H1 (cell line): ENCODE results near the gene GDAP1L1. TPM values are rescaled to one million over a fixed set of nuclear protein-coding genes. Genes with fewer than 3 reads are reported as not detected.
A peak's percentile ranks its signal among the peaks of the same experiment; 100 is the strongest.

Experiments used
- ASH2L ChIP-seq: fragments of 200-600, 300-600 bp; sonication (generic); IDR thresholded peaks from one replicate; pipeline ENCODE4 v1.7.1; 2017; ENCODE audit warnings: low read length
- BCL11A ChIP-seq, 2 experiments: IDR thresholded peaks; one replicate each; pipeline ENCODE4 v1.6.1; 2011; ENCODE audit warnings: low read depth in 2 of 2, low read length in 2 of 2, mild to moderate bottlenecking in 2 of 2
- CBX8 ChIP-seq: fragments of 300-800, 300-1000 bp; sonication (generic); IDR thresholded peaks from 2 replicates; pipeline ENCODE4 v1.7.1; 2016; ENCODE audit warnings: low read depth, low read length, borderline replicate concordance
- CHD1 ChIP-seq: IDR thresholded peaks from 2 replicates; pipeline ENCODE4 v1.6.1; 2012; ENCODE audit warnings: low read depth, low read length, improper control_type of control experiment
- CREB1 ChIP-seq: IDR thresholded peaks from 2 replicates; pipeline ENCODE4 v1.6.1; 2012; ENCODE audit warnings: inconsistent platforms
- EP300 ChIP-seq, 2 experiments: IDR thresholded peaks; 1 replicate in 1 of 2; 2 replicates in 1 of 2; pipeline ENCODE4 v1.6.1; 2011 to 2012; ENCODE audit warnings: low read depth in 2 of 2, low read length in 2 of 2, mild to moderate bottlenecking in 2 of 2, borderline replicate concordance in 1 of 2, inconsistent platforms in 1 of 2, moderate library complexity in 1 of 2
- GTF2F1 ChIP-seq: IDR thresholded peaks from 2 replicates; pipeline ENCODE4 v1.6.1; 2012; ENCODE audit warnings: low read depth, low read length, improper control_type of control experiment, borderline replicate concordance
- HDAC2 ChIP-seq, 2 experiments: fragments of 300-600 bp in 1 of 2; sonication (generic) in 1 of 2; IDR thresholded peaks; 2 replicates each; pipeline ENCODE4 v1.6.1; 2011 to 2012; ENCODE audit warnings: low read depth in 2 of 2, low read length in 2 of 2, mild to moderate bottlenecking in 2 of 2, moderate library complexity in 2 of 2, borderline replicate concordance in 1 of 2, inconsistent platforms in 1 of 2
- HDAC6 ChIP-seq: IDR thresholded peaks from one replicate; pipeline ENCODE4 v1.7.1; 2012; ENCODE audit warnings: low read depth, mild to moderate bottlenecking, inconsistent platforms, low read length, moderate library complexity
- KDM1A ChIP-seq: fragments of 200-600, 300-600 bp; sonication (generic); IDR thresholded peaks from 2 replicates; pipeline ENCODE4 v1.7.1; 2016; ENCODE audit warnings: mild to moderate bottlenecking, low read length, borderline replicate concordance
- KDM5A ChIP-seq: fragments of 200-600 bp; IDR thresholded peaks from 2 replicates; pipeline ENCODE4 v1.7.1; 2012; ENCODE audit warnings: mild to moderate bottlenecking, low read length, inconsistent platforms, mixed read lengths
- MAFK ChIP-seq: IDR thresholded peaks from 2 replicates; pipeline ENCODE4 v1.6.1; 2012; ENCODE audit warnings: low read depth, mild to moderate bottlenecking, improper control_type of control experiment, low read length
- PHF8 ChIP-seq: fragments of 200-600 bp; sonication (generic); conservative IDR thresholded peaks from 2 replicates; pipeline ENCODE4 v1.7.1; 2012; ENCODE audit warnings: low read depth, mild to moderate bottlenecking, inconsistent platforms, low read length, moderate library complexity
- POLR2AphosphoS5 ChIP-seq: IDR thresholded peaks from 2 replicates; pipeline ENCODE4 v1.6.1; 2011; ENCODE audit warnings: low read depth, low read length
- RAD21 ChIP-seq, 2 experiments: IDR thresholded peaks in 1 of 2; conservative IDR thresholded peaks in 1 of 2; 2 replicates each; pipeline ENCODE4 v1.6.1; 2011; ENCODE audit warnings: low read depth in 2 of 2, low read length in 2 of 2, improper control_type of control experiment in 1 of 2, inconsistent platforms in 1 of 2, mild to moderate bottlenecking in 1 of 2, moderate library complexity in 1 of 2
- RNF2 ChIP-seq: fragments of 200-900, 300-1000 bp; sonication (generic); IDR thresholded peaks from 2 replicates; pipeline ENCODE4 v1.7.1; 2016; ENCODE audit warnings: borderline replicate concordance, low read depth, mild to moderate bottlenecking, antibody characterized with exemption, low read length; ENCODE audit not compliant: poor library complexity, severe bottlenecking; ENCODE audit errors: missing control alignments
- SIN3A ChIP-seq, 2 experiments: IDR thresholded peaks in 1 of 2; conservative IDR thresholded peaks in 1 of 2; 2 replicates each; pipeline ENCODE4 v1.6.1; 2011 to 2012; ENCODE audit warnings: low read length in 2 of 2, improper control_type of control experiment in 1 of 2, low read depth in 1 of 2, mild to moderate bottlenecking in 1 of 2
- SIRT6 ChIP-seq: IDR thresholded peaks from one replicate; pipeline ENCODE4 v1.7.1; 2012; ENCODE audit warnings: low read length, inconsistent platforms
- SIX5 ChIP-seq: IDR thresholded peaks from 2 replicates; pipeline ENCODE4 v1.6.1; 2011; ENCODE audit warnings: mild to moderate bottlenecking, low read depth, low read length
- SP2 ChIP-seq: IDR thresholded peaks from 2 replicates; pipeline ENCODE4 v1.6.1; 2012; ENCODE audit warnings: mild to moderate bottlenecking, low read length, inconsistent platforms
- TCF12 ChIP-seq: IDR thresholded peaks from 2 replicates; pipeline ENCODE4 v1.6.1; 2011; ENCODE audit warnings: low read depth, mild to moderate bottlenecking, low read length
- polyA plus RNA-seq, 7 experiments: library from polyadenylated mRNA; depleted of rRNA in 3 of 7; stranded (reverse) in 5 of 7; unstranded in 2 of 7; fragments of >200 nt in 5 of 7; fragments of 200-250 nt in 2 of 7; gene quantifications; 1 replicate in 5 of 7; 2 replicates in 1 of 7; 4 replicates in 1 of 7; pipeline versions ENCODE4 v1.2.1 to v1.2.3, GENCODE V29; 2011 to 2013; ENCODE audit warnings: missing spikeins in 2 of 7, mixed read lengths in 2 of 7
- total RNA-seq: library from RNA; stranded (reverse); fragmentation: NEBNext Ultra II Directional; extraction: Animal tissue kit (Norgen Biotek cat#: 25700); gene quantifications from 2 replicates; pipeline ENCODE4 v1.2.1, GENCODE V29; 2021
- TF ChIP-seq, protein P1 (sequence below): IDR thresholded peaks from 2 replicates; pipeline ENCODE4 v1.6.1; 2012; ENCODE audit warnings: low read length, inconsistent platforms

Gene GDAP1L1
- total and polyA plus RNA-seq, 2 of the 8 experiments (the other 6 are each of a cell fraction or from before 2014, with no cell fraction given), result 8.5 to 63.1 TPM

DNA sequence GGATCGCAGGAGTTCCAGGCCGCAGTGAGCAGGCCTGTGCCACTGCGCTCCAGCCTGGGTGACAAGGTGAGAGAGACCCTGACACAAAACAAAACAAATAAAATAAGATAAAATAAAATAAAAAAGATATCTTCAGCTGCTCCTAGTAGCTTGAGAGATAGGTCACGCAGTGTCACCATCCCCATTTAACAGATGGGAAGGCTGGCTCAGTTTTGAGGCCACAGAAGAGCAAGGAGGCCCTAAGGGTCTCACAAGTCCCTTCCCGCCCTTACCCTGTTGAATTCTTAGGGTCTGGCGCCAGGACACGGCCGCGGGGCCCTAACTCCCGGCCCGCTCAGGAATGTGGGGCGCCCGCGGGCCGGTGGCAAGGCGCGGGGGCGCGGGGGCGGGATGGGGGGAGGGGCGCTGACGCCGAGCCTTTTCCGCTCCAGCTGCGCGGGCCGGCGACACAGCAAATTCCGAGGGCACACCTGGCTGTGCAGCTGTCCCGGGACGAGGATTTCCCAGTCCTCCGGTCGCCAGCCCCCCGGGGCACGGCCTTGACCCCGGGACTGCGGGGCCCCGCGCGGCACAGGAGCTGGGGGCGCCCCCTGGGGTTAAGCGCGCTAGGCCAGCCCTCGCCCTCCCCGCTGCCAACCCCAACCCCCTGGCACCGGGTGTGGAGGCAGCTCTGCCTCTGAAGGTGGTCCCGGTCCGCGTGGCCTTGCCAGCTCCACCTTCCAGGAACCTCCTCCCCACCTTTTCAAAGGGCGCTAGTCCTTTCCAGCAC lies 79.5 kb downstream of the GDAP1L1 start (continued):
- TF ChIP-seq TCF12 (peak; percentile 98), HDAC2 (IDR thresholded peaks at IDR 0.05; ENCODE audit: borderline replicate concordance in 1 of 2, low read depth in 2 of 2, low read length in 2 of 2) (peak in 1 of 2 experiments; percentile 24; a peak in 1 of 4 replicates), KDM5A (no peak), SIX5 (no peak), CHD1 (no peak), ASH2L (peak; percentile 76), EP300 (IDR thresholded peaks at IDR 0.05; ENCODE audit: borderline replicate concordance in 1 of 2, low read depth in 2 of 2, low read length in 2 of 2) (peak; percentile 5 to 48; a peak in 2 of 3 replicates), SIN3A (conservative IDR thresholded peaks at IDR 0.05 in 1 of 2, IDR thresholded peaks at IDR 0.05 in 1 of 2; ENCODE audit: low read depth in 1 of 2, low read length in 2 of 2) (no peak), SIRT6 (no peak), POLR2AphosphoS5 (peak; percentile 33; the same call in 1 of the 2 replicates), SP2 (no peak), CBX8 (no peak), CREB1 (0 out of 2 replicates have a peak, but pooled peaks have one; percentile 27), BCL11A (IDR thresholded peaks at IDR 0.05; ENCODE audit: low read depth in 2 of 2, low read length in 2 of 2) (no peak), RAD21 (IDR thresholded peaks at IDR 0.05 in 1 of 2, conservative IDR thresholded peaks at IDR 0.05 in 1 of 2; ENCODE audit: low read depth in 2 of 2, low read length in 2 of 2) (no peak), GTF2F1 (no peak), HDAC6 (no peak), PHF8 (no peak), RNF2 (no peak), KDM1A (peak; percentile 8; the same call in 1 of the 2 replicates), MAFK (no peak)
- TF ChIP-seq, protein P1, sequence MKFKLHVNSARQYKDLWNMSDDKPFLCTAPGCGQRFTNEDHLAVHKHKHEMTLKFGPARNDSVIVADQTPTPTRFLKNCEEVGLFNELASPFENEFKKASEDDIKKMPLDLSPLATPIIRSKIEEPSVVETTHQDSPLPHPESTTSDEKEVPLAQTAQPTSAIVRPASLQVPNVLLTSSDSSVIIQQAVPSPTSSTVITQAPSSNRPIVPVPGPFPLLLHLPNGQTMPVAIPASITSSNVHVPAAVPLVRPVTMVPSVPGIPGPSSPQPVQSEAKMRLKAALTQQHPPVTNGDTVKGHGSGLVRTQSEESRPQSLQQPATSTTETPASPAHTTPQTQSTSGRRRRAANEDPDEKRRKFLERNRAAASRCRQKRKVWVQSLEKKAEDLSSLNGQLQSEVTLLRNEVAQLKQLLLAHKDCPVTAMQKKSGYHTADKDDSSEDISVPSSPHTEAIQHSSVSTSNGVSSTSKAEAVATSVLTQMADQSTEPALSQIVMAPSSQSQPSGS, result no peak
